GM18508 (cell line): ENCODE data around the gene ABCD3.
"Not testable (repeated sequence)": the region's sequence is repeated elsewhere in the genome, so short reads cannot be mapped to it uniquely, and the experiment has no call there.

Experiments used
- ATAC-seq: cut with Tn5 transposase; IDR thresholded peaks from one replicate; pipeline ENCODE4 v1.9.1; 2021; ENCODE audit warnings: moderate number of reproducible peaks; ENCODE audit not compliant: insufficient read depth, unreplicated experiment

ABCD3 gene

GRCh38 chr1:94448741-94449140, 30.6 kb downstream of the ABCD3 start:
- ATAC-seq, result not testable (repeated sequence)

DNA sequence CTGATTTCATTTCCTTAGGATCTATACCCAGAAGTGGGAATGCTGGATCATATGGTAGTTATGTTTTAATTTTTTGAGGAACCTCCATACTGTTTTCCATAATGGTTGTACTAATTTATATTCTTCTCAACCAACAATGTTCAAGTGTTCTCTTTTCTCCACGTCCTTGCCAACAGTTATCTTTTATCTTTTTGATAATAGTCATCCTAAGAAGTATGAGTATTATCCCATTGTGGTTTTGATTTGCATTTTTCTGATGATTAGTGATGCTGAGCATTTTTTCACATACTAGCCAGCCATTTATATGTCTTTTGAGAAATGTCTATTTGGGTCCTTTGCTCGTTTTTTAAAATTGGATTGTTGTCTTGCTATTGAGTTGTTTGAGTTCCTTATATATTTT, 38.5 kb downstream of the ABCD3 start:
- ATAC-seq, result no peak

- no peak for ATAC-seq
Observed at GRCh38 chr1:94462606-94463005, 44.4 kb downstream of the ABCD3 start.

DNA sequence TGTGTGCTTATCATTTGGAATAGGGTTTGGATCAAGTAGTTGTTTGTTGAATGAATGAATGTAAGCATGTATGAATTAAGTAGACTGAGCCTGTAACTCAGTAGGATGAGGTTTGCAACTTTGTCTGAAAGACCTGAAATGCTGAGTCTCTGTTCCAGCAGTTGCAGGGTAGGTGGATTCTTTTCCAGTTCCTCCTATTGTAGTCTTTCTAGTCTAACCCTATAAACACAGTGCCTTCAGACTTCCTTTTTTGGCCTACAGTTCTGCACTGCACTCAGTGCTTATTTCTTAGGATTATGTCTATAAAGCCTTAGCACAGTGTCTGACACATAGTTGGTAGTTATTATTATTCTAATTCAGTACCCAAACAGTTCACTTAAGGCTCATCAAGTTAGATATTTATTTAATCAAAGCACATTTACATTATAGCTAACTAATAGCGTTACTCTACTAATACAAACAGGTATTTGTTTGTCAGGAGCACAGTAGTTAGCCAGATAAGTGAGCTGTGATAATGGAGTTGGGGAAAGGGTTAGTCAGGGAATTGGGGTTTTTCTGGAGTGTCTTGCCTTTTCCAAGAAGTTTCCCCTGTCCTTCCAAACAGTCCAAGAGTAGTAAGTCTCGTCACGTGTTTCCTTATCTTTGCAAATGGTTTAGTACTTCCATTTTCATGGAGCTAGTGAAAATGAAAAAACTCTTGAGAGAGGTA, 45.0 kb downstream of the ABCD3 start:
- no peak for ATAC-seq

GRCh38 chr1:94463765-94464330, 45.7 kb downstream of the ABCD3 start:
- no peak for ATAC-seq

- ATAC-seq, result no peak
Observed at GRCh38 chr1:94468708-94469107, 50.5 kb downstream of the ABCD3 start.

GRCh38 chr1:94471271-94471670, 53.1 kb downstream of the ABCD3 start:
- ATAC-seq, result no peak

DNA sequence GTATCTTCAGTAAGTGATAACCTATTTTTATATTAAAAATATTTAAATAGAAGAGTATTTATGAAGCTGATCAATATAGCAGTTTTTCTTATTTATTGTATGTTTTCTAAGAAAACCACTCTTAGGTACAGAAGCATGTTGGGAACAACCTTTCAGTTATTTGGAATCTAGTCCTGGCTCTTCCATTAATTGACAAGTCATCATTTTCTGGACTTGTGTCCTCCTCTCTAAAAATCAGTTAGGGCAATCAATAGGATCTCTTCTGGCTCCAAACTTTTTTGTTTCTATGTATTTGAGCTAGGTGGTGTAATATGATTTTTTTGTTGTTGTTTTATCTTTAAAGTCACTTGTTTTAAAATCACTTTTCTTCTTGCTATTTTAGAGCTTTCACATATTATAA, 57.0 kb downstream of the ABCD3 start:
- ATAC-seq, result no peak

GRCh38 chr1:94479682-94480081, 61.5 kb downstream of the ABCD3 start:
- ATAC-seq, result no peak

DNA sequence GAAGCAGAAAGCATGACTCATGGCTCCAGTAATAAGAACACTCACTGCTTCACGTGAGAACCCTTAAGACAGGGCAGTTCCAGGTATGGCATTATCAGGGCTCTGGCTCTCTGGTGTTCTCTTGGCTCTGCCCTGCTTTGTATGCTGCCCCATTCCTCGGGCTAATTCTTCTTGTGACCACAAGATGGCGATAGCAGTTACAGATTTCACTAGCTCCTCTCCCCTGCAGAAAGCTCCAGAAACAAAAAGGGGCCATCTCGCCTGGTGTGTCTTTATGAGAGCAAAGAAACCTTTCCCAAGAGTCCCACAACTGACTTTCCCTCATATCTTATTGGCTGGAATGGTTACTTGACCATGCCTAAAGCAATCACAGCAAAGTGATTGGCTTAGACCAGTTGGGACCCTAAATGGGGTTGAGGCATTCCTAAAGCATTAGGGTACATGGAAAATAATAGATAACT, 63.3 kb downstream of the ABCD3 start:
- ATAC-seq, result no peak

GRCh38 chr1:94486990-94487389, 68.8 kb downstream of the ABCD3 start:
- no peak for ATAC-seq

DNA sequence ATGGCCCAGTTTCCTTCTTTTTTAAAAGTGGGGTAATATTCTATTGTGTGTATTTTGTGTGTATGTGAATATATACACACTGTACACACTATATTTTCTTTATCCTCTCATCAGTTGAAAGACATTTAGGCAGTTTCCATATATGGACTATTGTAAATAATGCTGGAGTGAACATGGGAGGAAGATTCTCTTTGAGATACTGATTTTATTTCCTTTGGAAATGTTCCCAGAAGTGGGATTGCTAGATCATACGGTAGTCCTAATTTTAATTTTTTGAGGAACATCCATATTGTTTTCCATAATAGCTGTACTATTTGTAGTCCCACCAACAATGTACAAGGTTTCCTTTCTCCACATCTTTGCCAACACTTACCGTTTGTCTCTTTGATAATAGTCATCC, 72.4 kb downstream of the ABCD3 start:
- no peak for ATAC-seq

- ATAC-seq, result no peak
Observed at GRCh38 chr1:94496076-94496755, 78.0 kb downstream of the ABCD3 start.

GRCh38 chr1:94501426-94501825, 83.2 kb downstream of the ABCD3 start:
- no peak for ATAC-seq

DNA sequence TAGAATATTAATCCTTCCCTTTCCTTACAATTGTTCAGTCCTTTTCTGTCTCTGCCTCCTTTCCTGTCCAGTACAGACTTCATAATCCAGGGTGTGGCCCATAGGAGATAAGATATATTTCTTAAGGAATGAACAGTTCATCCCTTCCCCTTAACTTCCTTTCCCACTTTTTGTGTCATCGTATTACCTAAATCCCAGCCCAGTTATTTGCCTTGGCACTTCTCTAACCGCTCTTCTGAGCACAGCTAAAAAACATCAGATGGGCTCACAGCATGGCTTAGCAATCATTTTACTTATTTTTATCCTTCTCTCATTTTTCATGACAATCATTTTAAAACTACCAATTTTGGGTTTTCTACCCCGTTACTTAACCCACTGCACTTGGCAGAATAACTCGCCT, 83.7 kb downstream of the ABCD3 start:
- ATAC-seq, result no peak

GRCh38 chr1:94503153-94503552, 85.0 kb downstream of the ABCD3 start:
- no peak for ATAC-seq

DNA sequence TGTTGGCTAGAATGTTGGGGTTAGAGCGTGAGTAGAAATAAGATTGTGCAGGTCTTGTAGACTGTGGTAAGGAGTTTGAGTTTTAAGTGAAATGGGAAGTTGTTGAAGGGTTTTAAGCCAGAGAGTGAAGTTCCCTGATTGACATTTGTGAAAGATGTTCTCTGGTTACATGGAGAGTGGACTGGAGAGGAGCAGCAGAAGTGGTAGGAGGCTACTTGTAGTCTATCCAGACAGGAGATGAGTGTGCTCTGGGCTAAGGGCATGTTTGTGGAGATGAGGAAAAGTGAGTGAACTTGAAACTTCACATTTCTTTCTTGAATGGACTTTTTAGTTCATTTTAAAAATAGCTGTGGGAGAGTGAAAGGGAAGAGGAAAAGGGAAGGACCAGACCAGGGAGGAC, 86.4 kb downstream of the ABCD3 start:
- no peak for ATAC-seq

- ATAC-seq, result no peak
Observed at GRCh38 chr1:94512816-94513215, 94.6 kb downstream of the ABCD3 start.

DNA sequence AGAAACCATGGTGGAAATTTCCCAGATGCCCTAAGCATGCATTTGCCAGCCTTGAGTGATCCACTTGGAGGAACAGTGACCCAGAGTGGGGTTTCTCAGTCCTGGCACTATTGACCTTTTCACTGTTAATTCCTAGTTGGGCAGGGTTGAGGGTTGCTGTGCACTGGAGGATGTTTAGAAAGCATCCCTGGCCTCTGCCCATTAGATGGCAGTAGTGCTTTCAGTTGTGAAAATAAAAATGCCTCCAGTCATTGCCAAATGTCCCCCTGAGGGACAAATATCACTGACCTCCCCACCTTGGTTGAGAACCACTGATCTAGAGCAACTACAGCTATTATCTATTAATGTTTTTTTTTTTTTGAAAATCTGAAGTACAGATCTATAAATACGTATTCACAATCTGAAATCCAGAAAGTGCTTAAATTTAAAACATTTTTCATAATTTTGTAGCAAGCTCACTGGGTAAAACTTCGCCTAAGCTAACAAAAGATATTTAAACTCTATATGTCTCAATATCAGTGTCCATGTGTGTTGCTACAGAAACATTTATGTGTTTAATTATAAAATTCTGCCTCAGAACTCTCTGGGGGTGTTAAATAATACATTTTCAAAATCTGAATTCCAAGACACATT, 96.0 kb downstream of the ABCD3 start:
- no peak for ATAC-seq

DNA sequence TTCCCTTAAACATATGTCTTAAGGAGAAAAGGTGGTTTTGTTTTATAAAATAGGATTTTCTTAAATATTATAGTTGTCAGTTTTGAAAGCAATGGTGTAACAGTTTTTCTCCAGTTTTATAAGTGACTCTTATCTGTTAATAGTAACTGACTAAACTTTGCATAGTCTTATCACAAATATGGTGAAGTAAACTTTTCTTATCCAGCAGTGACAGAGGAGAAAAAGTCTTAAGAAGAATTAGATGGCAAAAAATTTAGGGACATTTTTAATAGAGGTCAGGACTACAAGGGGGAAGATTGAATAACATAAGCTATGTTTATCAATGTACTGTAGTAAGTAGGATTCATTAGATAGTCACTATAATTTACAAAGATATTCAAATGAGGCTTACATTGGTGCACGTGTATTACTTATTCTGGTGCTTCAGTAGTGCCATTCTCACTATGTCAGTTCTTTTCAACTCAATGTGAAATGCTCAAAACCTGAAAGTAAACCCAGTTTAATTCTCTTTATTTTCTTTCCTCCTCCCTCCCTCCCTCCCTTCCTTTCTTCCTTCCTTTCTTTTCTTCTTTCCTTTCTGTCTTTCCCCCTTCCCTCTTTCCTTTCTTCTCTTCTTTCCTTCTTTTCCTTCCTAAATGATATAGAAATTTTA, 97.2 kb downstream of the ABCD3 start:
- ATAC-seq, result no peak

GRCh38 chr1:94519351-94519750, 101.2 kb downstream of the ABCD3 start:
- no peak for ATAC-seq
